ENCODE results near the gene EXOC4.

Gene EXOC4

GRCh38 chr7:133850497-133851280, 597.8 kb downstream of the EXOC4 start:
- DNase-seq = no peak

- DNase-seq = no peak
These were observed 598.5 kb downstream of the EXOC4 start for GRCh38 chr7:133851411-133851810.

GRCh38 chr7:133853706-133854276, 600.9 kb downstream of the EXOC4 start:
- peak; percentile 8 for DNase-seq

- DNase-seq = no peak
These were observed 601.9 kb downstream of the EXOC4 start for GRCh38 chr7:133854739-133855138.

- DNase-seq = no peak
These were observed 604.7 kb downstream of the EXOC4 start for GRCh38 chr7:133857376-133858119.

- DNase-seq = no peak
These were observed 605.4 kb downstream of the EXOC4 start for GRCh38 chr7:133858311-133858710.

- DNase-seq = no peak
These were observed 606.4 kb downstream of the EXOC4 start for GRCh38 chr7:133859231-133859630.

DNA sequence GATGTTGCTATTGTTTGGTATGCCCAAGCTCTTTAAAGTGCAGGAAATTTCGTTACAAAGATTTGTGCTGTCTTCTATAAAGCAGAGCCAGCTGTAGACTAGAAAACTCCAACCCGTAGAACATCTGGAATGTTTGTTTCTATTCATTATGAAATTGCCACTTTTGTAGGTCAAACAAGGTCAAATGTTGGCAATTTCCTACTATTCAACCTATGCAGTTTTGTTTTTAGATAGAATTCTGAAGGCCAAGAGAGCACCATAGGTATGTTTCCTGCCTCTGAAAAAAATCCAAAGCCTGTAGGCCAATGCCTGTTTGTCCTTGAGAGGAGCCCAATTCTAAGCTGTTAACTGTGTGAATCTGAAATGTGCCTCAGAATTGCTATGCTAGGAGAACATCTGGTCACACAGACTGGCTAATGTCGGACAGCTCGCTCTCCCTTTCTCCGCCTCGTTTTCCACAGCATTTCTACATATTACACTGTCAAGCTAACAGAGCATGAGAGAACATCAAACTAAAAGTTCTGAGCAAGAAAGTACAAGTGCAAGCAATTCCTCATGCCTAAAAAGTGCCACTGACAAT, 607.1 kb downstream of the EXOC4 start:
- DNase-seq = no peak

DNA sequence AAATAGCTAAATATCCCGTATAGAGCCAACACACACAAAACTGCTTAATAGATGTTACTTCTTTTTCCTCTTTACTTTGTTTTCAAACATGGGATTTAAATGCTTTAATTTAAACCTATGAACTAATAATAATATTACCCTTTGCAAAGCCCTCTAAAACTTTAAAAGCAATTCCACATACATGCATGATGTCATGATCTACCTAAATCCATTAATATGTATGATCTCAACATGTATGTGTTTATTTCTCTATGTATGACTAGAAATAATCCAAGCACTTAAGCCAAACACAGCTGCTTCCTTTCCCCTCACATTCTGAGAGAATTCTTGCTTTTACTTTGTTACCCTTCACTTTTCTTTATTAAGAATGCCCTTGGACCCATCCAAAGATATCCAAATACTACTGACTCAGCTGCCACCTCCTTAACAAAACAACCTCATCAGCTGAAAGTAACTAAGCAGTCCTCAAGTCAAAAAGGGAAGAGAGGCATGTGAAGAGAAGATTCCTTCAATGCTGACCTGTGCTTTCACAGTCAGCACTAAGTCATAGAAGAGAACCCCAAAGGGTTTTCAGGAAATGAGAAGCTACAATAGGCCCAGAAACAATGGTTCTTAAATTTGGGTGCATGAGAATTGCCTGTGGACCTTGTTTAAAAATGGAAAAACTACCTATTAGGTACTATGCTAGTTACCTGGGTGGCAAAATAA, 607.9 kb downstream of the EXOC4 start:
- DNase-seq = no peak

GRCh38 chr7:133861876-133862275, 609.0 kb downstream of the EXOC4 start:
- no peak for DNase-seq

DNA sequence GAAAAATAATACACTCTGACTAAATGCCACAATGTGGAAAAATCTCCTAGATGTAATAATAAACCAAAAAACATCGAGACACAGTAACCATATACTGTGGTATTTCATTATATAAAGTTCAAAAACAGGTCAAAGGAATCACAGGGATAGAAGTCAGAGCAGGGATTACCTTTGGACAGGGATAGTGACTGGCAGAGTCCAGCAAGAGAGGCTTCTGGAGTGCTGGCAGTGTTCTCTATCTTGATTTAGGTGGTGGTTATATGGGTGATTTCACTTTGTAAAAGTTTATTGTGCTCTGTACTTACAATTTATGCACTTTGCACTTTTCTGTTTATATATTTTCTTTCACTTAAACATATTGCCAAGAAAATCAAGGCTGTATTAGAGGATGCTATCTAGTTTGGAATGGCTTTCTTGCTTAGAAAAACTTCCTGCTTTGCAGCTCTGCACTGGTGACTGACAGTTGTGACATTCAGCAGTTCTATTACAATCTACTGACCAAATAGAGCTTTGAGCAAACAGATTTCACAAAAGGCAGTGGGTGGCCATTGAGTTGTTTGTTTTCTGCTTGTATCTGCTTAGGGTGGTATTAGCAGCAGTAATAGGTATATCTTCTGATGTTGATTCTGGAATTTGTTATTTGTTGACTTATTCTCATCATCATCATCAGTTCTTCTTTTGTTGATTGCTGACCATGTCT, 610.6 kb downstream of the EXOC4 start:
- no peak for DNase-seq

GRCh38 chr7:133869556-133869955, 616.7 kb downstream of the EXOC4 start:
- DNase-seq = no peak

DNA sequence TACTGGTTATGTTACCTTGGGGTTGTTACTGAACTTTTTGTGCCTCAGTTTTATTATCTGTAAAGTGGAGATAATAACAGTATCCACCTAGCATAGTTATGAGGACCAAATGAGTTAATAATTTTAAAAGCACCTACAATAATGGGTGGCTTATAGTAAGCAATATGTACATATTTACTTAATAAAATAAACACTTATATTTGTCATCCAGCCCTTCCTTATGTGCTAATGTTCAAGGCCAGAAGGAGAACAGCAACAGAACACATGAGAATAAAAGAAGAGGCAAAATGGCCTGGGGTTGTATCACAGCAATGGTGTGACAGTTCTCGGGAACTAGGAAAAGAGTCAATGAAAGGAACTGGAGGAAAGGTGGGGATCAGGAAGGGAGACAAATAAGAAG, 618.9 kb downstream of the EXOC4 start:
- no peak for DNase-seq

DNA sequence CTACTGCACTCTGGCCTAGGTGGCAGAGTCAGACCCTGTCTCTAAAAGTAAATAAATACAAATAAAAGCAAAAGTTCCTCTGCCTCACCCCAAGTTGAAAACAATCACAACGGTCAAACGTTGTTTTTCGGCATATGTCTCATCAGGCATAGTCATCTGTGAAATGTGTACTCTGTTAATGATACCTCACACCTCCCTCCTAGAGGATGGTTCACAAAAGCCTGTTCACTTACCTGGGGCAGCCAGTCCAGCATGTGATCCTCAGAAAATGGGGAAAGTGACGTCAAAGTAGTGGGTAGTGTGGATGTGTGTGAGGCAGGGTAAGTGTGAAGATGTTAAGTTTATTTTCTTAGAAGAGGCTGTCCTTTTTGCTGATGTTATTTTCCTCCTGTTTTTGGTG, 620.3 kb downstream of the EXOC4 start:
- no peak for DNase-seq

GRCh38 chr7:133873631-133874030, 620.8 kb downstream of the EXOC4 start:
- no peak for DNase-seq

GRCh38 chr7:133883591-133883990, 630.7 kb downstream of the EXOC4 start:
- DNase-seq = no peak

- no peak for DNase-seq
These were observed 632.3 kb downstream of the EXOC4 start for GRCh38 chr7:133885213-133885612.

GRCh38 chr7:133886086-133886485, 633.2 kb downstream of the EXOC4 start:
- DNase-seq = no peak

GRCh38 chr7:133886797-133887196, 633.9 kb downstream of the EXOC4 start:
- no peak for DNase-seq

- no peak for DNase-seq
These were observed 634.6 kb downstream of the EXOC4 start for GRCh38 chr7:133887459-133887858.

DNA sequence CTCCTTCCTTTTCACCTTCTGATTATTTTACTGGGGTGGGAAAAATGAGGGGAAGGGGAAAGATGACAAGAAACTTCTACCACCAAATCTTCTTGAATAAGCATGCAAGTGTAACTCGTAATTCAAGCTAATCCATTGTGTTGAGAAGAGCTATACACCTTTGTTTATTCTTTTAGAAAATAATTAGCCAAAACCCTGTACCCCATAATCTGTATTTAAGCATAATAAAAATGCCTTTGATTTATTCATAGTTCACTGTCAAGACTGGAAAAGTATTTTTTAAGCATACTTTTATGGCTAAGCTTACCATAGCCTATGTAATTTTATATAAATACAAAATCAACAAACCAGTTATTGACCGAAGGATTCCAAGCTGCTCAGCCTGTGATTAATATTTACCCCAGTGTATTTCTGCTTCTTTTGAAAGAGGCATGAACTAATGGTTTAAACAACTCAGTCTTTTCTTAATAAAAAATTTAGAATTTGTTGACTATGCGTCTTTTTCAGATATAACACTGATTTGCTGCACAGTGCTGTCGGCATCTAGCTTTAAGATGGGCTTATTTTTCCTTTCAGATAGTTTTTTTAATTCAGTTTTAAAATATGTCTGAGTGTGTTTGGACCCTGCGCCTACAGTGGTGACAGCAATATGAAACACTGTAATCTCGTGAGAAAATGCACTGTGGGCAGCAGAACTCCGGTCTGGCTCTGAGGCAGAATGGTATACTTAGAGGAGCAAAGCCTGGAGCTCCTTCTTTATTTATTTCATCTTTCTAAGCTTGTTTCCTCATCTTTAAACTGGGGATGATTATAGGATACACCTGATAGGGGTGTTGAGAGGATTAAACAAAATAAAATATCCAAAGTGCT, 635.4 kb downstream of the EXOC4 start:
- DNase-seq = no peak

Measured in NCI-H524 treated with DMSO at 0.1 percent for 48 hours (cell line).